ENCODE data around the gene CISD3. TPM values are rescaled to one million over a fixed set of nuclear protein-coding genes. Genes with fewer than 3 reads are reported as not detected.

CISD3 gene
- total and polyA plus RNA-seq, 4 donors = 4.5 to 152 (median 37.3) TPM

- Histone ChIP-seq H3K36me3 (ENCODE audit: control insufficient read depth in 4 of 4, insufficient read depth in 3 of 4, low read depth in 1 of 4, low read length in 3 of 4) (peaks cover 5 to 28% (median 7%) of the 10 kb centered on the region in 4 donors), H3K27me3 (ENCODE audit: control insufficient read depth in 4 of 4, insufficient read depth in 4 of 4, low read length in 3 of 4) (no peaks in the 10 kb centered on the region), H3K9me3 (ENCODE audit: control insufficient read depth in 4 of 4, low read length in 3 of 4) (no peaks in the 10 kb centered on the region), H3K27ac (ENCODE audit: low read depth in 1 of 2, low read length in 2 of 2) (no peak overlapping the region), H3K9ac (ENCODE audit: low read depth in 1 of 2, low read length in 2 of 2) (no peak overlapping the region), H3K4me1 (ENCODE audit: control insufficient read depth in 4 of 4, insufficient read depth in 4 of 4, low read length in 3 of 4) (peaks cover 0 to 12% (median 5%) of the 10 kb centered on the region in 4 donors), H3K4me3 (ENCODE audit: low read depth in 1 of 3, low read length in 3 of 3) (no peak overlapping the region)
- 84% methylated on average over 13 of the region's 13 CpGs for WGBS
- TF ChIP-seq MAX (IDR thresholded peaks at IDR 0.05) = no peak
- no peak for TF ChIP-seq EGR1 (IDR thresholded peaks at IDR 0.05; ENCODE audit: low read depth in 2 of 2)
- no peak for TF ChIP-seq NR2F2 (IDR thresholded peaks at IDR 0.05)
- no peak for TF ChIP-seq TAF1 (conservative IDR thresholded peaks at IDR 0.05)
- no peak for TF ChIP-seq JUND (IDR thresholded peaks at IDR 0.05)
- TF ChIP-seq RXRA (IDR thresholded peaks at IDR 0.05) = no peak
- TF ChIP-seq CTCF (IDR thresholded peaks at IDR 0.05; ENCODE audit: low read depth, low read length, missing input control) = no peak
- TF ChIP-seq ATF3 (IDR thresholded peaks at IDR 0.05) = no peak
- TF ChIP-seq RAD21 (IDR thresholded peaks at IDR 0.05) = no peak
- no peak for TF ChIP-seq HNF4G (IDR thresholded peaks at IDR 0.05)
- TF ChIP-seq HNF4A (conservative IDR thresholded peaks at IDR 0.05) = no peak
- TF ChIP-seq GABPA (IDR thresholded peaks at IDR 0.05 in 1 of 2, conservative IDR thresholded peaks at IDR 0.05 in 1 of 2) = no peak
- no peak for TF ChIP-seq FOXA2 (IDR thresholded peaks at IDR 0.05)
- no peak for DNase-seq (ENCODE audit: low spot score)
Measured at GRCh38 chr17:38709864-38710603, 20.1 kb upstream of the CISD3 start.

- H3K9ac ChIP-seq (ENCODE audit: low read depth in 1 of 2, low read length in 2 of 2) = no peak overlapping the region
- no peaks in the 10 kb centered on the region for H3K27me3 ChIP-seq (ENCODE audit: control insufficient read depth in 4 of 4, insufficient read depth in 4 of 4, low read length in 3 of 4)
- H3K9me3 ChIP-seq (ENCODE audit: control insufficient read depth in 4 of 4, low read length in 3 of 4) = no peaks in the 10 kb centered on the region
- no peak for TF ChIP-seq ZBTB33 (IDR thresholded peaks at IDR 0.05)
- TF ChIP-seq FOXA2 (IDR thresholded peaks at IDR 0.05) = no peak
- TF ChIP-seq SP1 (IDR thresholded peaks at IDR 0.05) = no peak
- no peak for TF ChIP-seq JUND (IDR thresholded peaks at IDR 0.05)
- no peak for TF ChIP-seq ATF3 (IDR thresholded peaks at IDR 0.05)
- no peak for TF ChIP-seq HNF4G (IDR thresholded peaks at IDR 0.05)
- no peak for TF ChIP-seq GABPA (IDR thresholded peaks at IDR 0.05 in 1 of 2, conservative IDR thresholded peaks at IDR 0.05 in 1 of 2)
- no peak for TF ChIP-seq HNF4A (conservative IDR thresholded peaks at IDR 0.05)
- TF ChIP-seq NR2F2 (IDR thresholded peaks at IDR 0.05) = no peak
- no peak for TF ChIP-seq EGR1 (IDR thresholded peaks at IDR 0.05; ENCODE audit: low read depth in 2 of 2)
- TF ChIP-seq YY1 (IDR thresholded peaks at IDR 0.05) = no peak
- TF ChIP-seq TAF1 (conservative IDR thresholded peaks at IDR 0.05) = no peak
- peaks cover 6 to 33% (median 10%) of the 10 kb centered on the region in 4 donors for H3K36me3 ChIP-seq (ENCODE audit: control insufficient read depth in 4 of 4, insufficient read depth in 3 of 4, low read depth in 1 of 4, low read length in 3 of 4)
- DNase-seq (ENCODE audit: low spot score) = no peak
- peaks cover 0 to 12% (median 5%) of the 10 kb centered on the region in 4 donors for H3K4me1 ChIP-seq (ENCODE audit: control insufficient read depth in 4 of 4, insufficient read depth in 4 of 4, low read length in 3 of 4)
- WGBS = 96% methylated on average over 3 of the region's 3 CpGs
- no peak overlapping the region for H3K27ac ChIP-seq (ENCODE audit: low read depth in 1 of 2, low read length in 2 of 2)
- H3K4me3 ChIP-seq (ENCODE audit: low read depth in 1 of 3, low read length in 3 of 3) = no peak overlapping the region
Measured at GRCh38 chr17:38710604-38710962, 19.6 kb upstream of the CISD3 start.

Data from liver (tissue), 9 donors.